Measurements from ENCODE around the gene MRPL21. TPM values are rescaled to one million over a fixed set of nuclear protein-coding genes. Genes with fewer than 3 reads are reported as not detected.

Gene MRPL21
- total and polyA plus RNA-seq, 2 of the 8 experiments (the other 6 are each of a cell fraction or from before 2014, with no cell fraction given) = 102 to 107 TPM

DNA sequence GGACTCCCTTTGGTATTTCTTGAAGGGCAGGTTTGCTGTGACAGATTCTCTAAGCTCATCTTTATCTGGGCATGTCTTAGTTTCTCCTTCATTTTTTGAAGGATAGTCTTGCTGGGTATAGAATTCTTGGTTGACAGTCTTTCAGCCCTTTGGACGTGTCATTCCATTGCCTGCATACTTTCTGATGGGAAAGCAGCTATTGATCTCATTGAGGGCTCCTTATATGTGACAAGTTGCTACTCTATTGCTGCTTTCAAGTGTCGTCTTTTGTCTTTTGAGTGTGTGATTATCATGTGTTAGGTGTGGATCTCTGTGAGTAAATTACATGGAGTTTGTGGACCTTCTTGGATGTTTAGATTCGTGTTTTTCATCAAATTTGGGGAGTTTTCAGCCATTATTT, 22.0 kb upstream of the MRPL21 start:
- Histone ChIP-seq H3K23me2 (ENCODE audit: low read depth, low read length) (no peaks in the 10 kb centered on the region), H3K4me3 (ENCODE audit: extremely low read depth in 1 of 4, insufficient read depth in 2 of 4, low read depth in 3 of 4, low read length in 4 of 4) (no peak overlapping the region), H2AK5ac (ENCODE audit: low read depth, low read length) (no peak overlapping the region), H3K4me2 (ENCODE audit: insufficient read depth in 1 of 2, low read depth in 2 of 2, low read length in 2 of 2) (no peak overlapping the region), H4K5ac (ENCODE audit: insufficient read length, low read depth, low read length) (no peak overlapping the region), H3K14ac (ENCODE audit: insufficient read length) (no peak overlapping the region), H3K79me1 (ENCODE audit: low read depth, low read length) (no peaks in the 10 kb centered on the region), H2AFZ (ENCODE audit: low read length) (no peak overlapping the region), H3K27ac (ENCODE audit: low read depth, low read length) (no peak overlapping the region), H4K8ac (ENCODE audit: extremely low read depth, insufficient read depth, low read length) (no peak overlapping the region), H3K18ac (ENCODE audit: extremely low read depth, low read length) (no peak overlapping the region), H3K56ac (replicated peaks; ENCODE audit: insufficient read length, low read depth, low read length) (no peak overlapping the region), H2BK20ac (ENCODE audit: low read length) (no peak overlapping the region), H3K9ac (replicated peaks in 1 of 4; ENCODE audit: extremely low read depth in 1 of 4, low read depth in 3 of 4, low read length in 3 of 4) (no peak overlapping the region), H3K4ac (replicated peaks; ENCODE audit: insufficient read length, low read depth, low read length) (no peak overlapping the region), H4K91ac (replicated peaks; ENCODE audit: insufficient read length, low read length) (no peak overlapping the region), H3K9me3 (ENCODE audit: insufficient read depth in 2 of 2, low read depth in 1 of 2, low read length in 1 of 2) (peaks cover 11% of the 10 kb centered on the region in 2 experiments; a peak in 3 of 4 replicates), H2BK15ac (ENCODE audit: low read length) (no peak overlapping the region), H2BK12ac (ENCODE audit: low read depth, low read length) (no peak overlapping the region), H3K4me1 (replicated peaks in 1 of 4; ENCODE audit: control insufficient read depth in 3 of 4, insufficient read depth in 4 of 4, low read length in 3 of 4) (no peaks in the 10 kb centered on the region), H3K23ac (ENCODE audit: insufficient read length) (no peak overlapping the region), H3K27me3 (replicated peaks in 1 of 4; ENCODE audit: control insufficient read depth in 3 of 4, extremely low read depth in 1 of 4, insufficient read depth in 3 of 4, low read length in 3 of 4) (no peaks in the 10 kb centered on the region), H3K36me3 (ENCODE audit: control insufficient read depth in 2 of 4, insufficient read depth in 4 of 4, low read length in 3 of 4) (peaks cover 4 to 31% (median 17%) of the 10 kb centered on the region in 4 experiments; a peak in 6 of 8 replicates), H2BK120ac (replicated peaks; ENCODE audit: low read depth, low read length) (no peak overlapping the region), H2BK5ac (ENCODE audit: low read depth, low read length) (no peak overlapping the region), H3K79me2 (ENCODE audit: control insufficient read depth in 1 of 2, insufficient read depth in 2 of 2, low read length in 2 of 2) (no peaks in the 10 kb centered on the region), H4K20me1 (replicated peaks in 1 of 2; ENCODE audit: control insufficient read depth in 1 of 2, insufficient read depth in 2 of 2, low read length in 2 of 2) (peaks cover 0 to 3% of the 10 kb centered on the region in 2 experiments)
- no peak for DNase-seq (ENCODE audit: low read depth in 1 of 2, low spot score in 2 of 2)
- ChIA-PET CTCF (ENCODE audit: partially characterized antibody) (interaction anchor here (0.7 kb wide), 1 partner anchor 164 kb away, joined by 3 read pairs; no protein-coding TSS in a partner anchor), POLR2A (ENCODE audit: partially characterized antibody) (no interaction called here)
- 60% methylated on average over 3 of the region's 3 CpGs; no CpG with 5 or more reads in 1 of the 2 experiments for WGBS, 2 experiments (ENCODE audit: extremely low coverage in 1 of 2, insufficient coverage in 1 of 2, insufficient read length in 1 of 2, insufficient replicate concordance in 2 of 2, low coverage in 1 of 2, low lambda C conversion rate in 2 of 2, missing lambda C conversion rate in 1 of 2)
- no peak for TF ChIP-seq GTF2F1 (IDR thresholded peaks at IDR 0.05; ENCODE audit: borderline replicate concordance, low read depth, low read length)
- TF ChIP-seq SIRT6 (IDR thresholded peaks at IDR 0.05; ENCODE audit: low read length) = no peak
- TF ChIP-seq SP1 (IDR thresholded peaks at IDR 0.05; ENCODE audit: low read depth, low read length) = no peak
- TF ChIP-seq SP4 (IDR thresholded peaks at IDR 0.05; ENCODE audit: low read length) = no peak
- TF ChIP-seq ZNF274 (IDR thresholded peaks at IDR 0.05; ENCODE audit: borderline replicate concordance, extremely low read depth, low read length) = no peak
- no peak for TF ChIP-seq GABPA (IDR thresholded peaks at IDR 0.05; ENCODE audit: borderline replicate concordance, insufficient read depth, low read length)
- no peak for TF ChIP-seq SAP30 (IDR thresholded peaks at IDR 0.05; ENCODE audit: insufficient read depth, insufficient replicate concordance, low read length)
- no peak for TF ChIP-seq RXRA (IDR thresholded peaks at IDR 0.05; ENCODE audit: insufficient read depth, low read depth, low read length)
- FAIRE-seq = no peak
